Stimulated activated CD8-positive, alpha-beta memory T cell treated with anti-CD3 and anti-CD28 coated beads, Interleukin-4, amount 100 ng/mL, for 1 hour (primary cell): Measurements from ENCODE around the gene SMAD7.

Source experiments
- DNase-seq, 2 donors: peaks; one replicate each; pipeline ENCODE4 v3.0.0-alpha.2; 2020; ENCODE audit warnings: low read depth in 2 of 2, low spot score in 1 of 2

Gene SMAD7

GRCh38 chr18:48962252-48962993 is 11.7 kb upstream of the SMAD7 start:
- DNase-seq, result no peak

GRCh38 chr18:48961547-48961946 is 10.8 kb upstream of the SMAD7 start:
- DNase-seq, result no peak

GRCh38 chr18:48959921-48960920 is 9.5 kb upstream of the SMAD7 start:
- no peak for DNase-seq

- no peak for DNase-seq
Observed at GRCh38 chr18:48959551-48959920, 8.8 kb upstream of the SMAD7 start.

- DNase-seq, result no peak
Observed at GRCh38 chr18:48958951-48959350, 8.2 kb upstream of the SMAD7 start.

- DNase-seq, result no peak
Observed at GRCh38 chr18:48957616-48958015, 6.9 kb upstream of the SMAD7 start.

- DNase-seq, result no peak
Observed at GRCh38 chr18:48957136-48957535, 6.4 kb upstream of the SMAD7 start.

- no peak for DNase-seq
Observed at GRCh38 chr18:48956356-48956755, 5.6 kb upstream of the SMAD7 start.

GRCh38 chr18:48955830-48956261 is 5.1 kb upstream of the SMAD7 start:
- no peak for DNase-seq

GRCh38 chr18:48954886-48955819 is 4.4 kb upstream of the SMAD7 start:
- DNase-seq, result no peak

- no peak for DNase-seq
Observed at GRCh38 chr18:48953104-48953706, 2.4 kb upstream of the SMAD7 start.

GRCh38 chr18:48952287-48953103 is 1.7 kb upstream of the SMAD7 start:
- no peak for DNase-seq

GRCh38 chr18:48951448-48952286 is 902 bp upstream of the SMAD7 start:
- peak; percentile 47 to 68 for DNase-seq

GRCh38 chr18:48949606-48950535 is 894 bp downstream of the SMAD7 start:
- DNase-seq, result no peak

GRCh38 chr18:48949050-48949605 is 1.6 kb downstream of the SMAD7 start:
- no peak for DNase-seq

- DNase-seq, result no peak
Observed at GRCh38 chr18:48948112-48949049, 2.4 kb downstream of the SMAD7 start.
